Measurements from ENCODE around the gene UBASH3B. TPM values are rescaled to one million over a fixed set of nuclear protein-coding genes. Genes with fewer than 3 reads are reported as not detected.

The UBASH3B gene
- total RNA-seq, 1 donor from 2014 or later: 31.5 TPM

- no peak for DNase-seq (ENCODE audit: low spot score)
These were observed 99.9 kb downstream of the UBASH3B start for GRCh38 chr11:122755409-122755808.

GRCh38 chr11:122755941-122756340, 100.4 kb downstream of the UBASH3B start:
- DNase-seq (ENCODE audit: low spot score): no peak

GRCh38 chr11:122756417-122756816, 100.9 kb downstream of the UBASH3B start:
- no peak for DNase-seq (ENCODE audit: low spot score)

GRCh38 chr11:122757201-122757600, 101.7 kb downstream of the UBASH3B start:
- no peak for DNase-seq (ENCODE audit: low spot score)

- no peak for DNase-seq (ENCODE audit: low spot score)
These were observed 102.8 kb downstream of the UBASH3B start for GRCh38 chr11:122758339-122758738.

GRCh38 chr11:122758974-122759373, 103.5 kb downstream of the UBASH3B start:
- no peak for DNase-seq (ENCODE audit: low spot score)

GRCh38 chr11:122763108-122763507, 107.6 kb downstream of the UBASH3B start:
- no peak for DNase-seq (ENCODE audit: low spot score)

GRCh38 chr11:122764371-122765090, 109.0 kb downstream of the UBASH3B start:
- DNase-seq (ENCODE audit: low spot score): no peak

GRCh38 chr11:122765487-122766131, 110.1 kb downstream of the UBASH3B start:
- DNase-seq (ENCODE audit: low spot score): no peak

GRCh38 chr11:122769126-122769780, 113.7 kb downstream of the UBASH3B start:
- no peak for DNase-seq (ENCODE audit: low spot score)

GRCh38 chr11:122772945-122773344, 117.4 kb downstream of the UBASH3B start:
- no peak for DNase-seq (ENCODE audit: low spot score)

GRCh38 chr11:122773781-122774266, 118.3 kb downstream of the UBASH3B start:
- DNase-seq (ENCODE audit: low spot score): no peak

GRCh38 chr11:122775675-122776271, 120.3 kb downstream of the UBASH3B start:
- DNase-seq (ENCODE audit: low spot score): no peak

- no peak for DNase-seq (ENCODE audit: low spot score)
These were observed 121.0 kb downstream of the UBASH3B start for GRCh38 chr11:122776546-122776945.

GRCh38 chr11:122777343-122777742, 121.8 kb downstream of the UBASH3B start:
- DNase-seq (ENCODE audit: low spot score): no peak

- no peak for DNase-seq (ENCODE audit: low spot score)
These were observed 122.6 kb downstream of the UBASH3B start for GRCh38 chr11:122778148-122778547.

- DNase-seq (ENCODE audit: low spot score): peak; percentile 63
These were observed 123.6 kb downstream of the UBASH3B start for GRCh38 chr11:122779047-122779629.

GRCh38 chr11:122780296-122780949, 124.9 kb downstream of the UBASH3B start:
- DNase-seq (ENCODE audit: low spot score): no peak

- peak; percentile 91 for DNase-seq (ENCODE audit: low spot score)
These were observed 126.1 kb downstream of the UBASH3B start for GRCh38 chr11:122781378-122782195.

- no peak for DNase-seq (ENCODE audit: low spot score)
These were observed 126.7 kb downstream of the UBASH3B start for GRCh38 chr11:122782222-122782621.

Measured in ureter (tissue), 1 donor.